ENCODE data around the gene SRPK2.

- TF ChIP-seq CTCF (conservative IDR thresholded peaks at IDR 0.05; ENCODE audit: low read depth, low read length): no peak
- no peak for TF ChIP-seq EZH2 (IDR thresholded peaks at IDR 0.05; ENCODE audit: borderline replicate concordance, low read depth, low read length, poor library complexity, severe bottlenecking)
These were observed 315.6 kb downstream of the SRPK2 start for GRCh38 chr7:105073143-105073542.
